Measurements from ENCODE around the gene TH. TPM values are rescaled to one million over a fixed set of nuclear protein-coding genes. Genes with fewer than 3 reads are reported as not detected.
"Not testable (repeated sequence)": the region's sequence is repeated elsewhere in the genome, so short reads cannot be mapped to it uniquely, and the experiment has no call there.

TH gene
- total RNA-seq, 1 donor from 2014 or later: not detected

GRCh38 chr11:2195756-2196088, 24.1 kb upstream of the TH start:
- Histone ChIP-seq H3K9me3 (ENCODE audit: control insufficient read depth in 3 of 3, low read length in 3 of 3) (no peaks in the 10 kb centered on the region), H3K27me3 (ENCODE audit: control insufficient read depth in 3 of 3, insufficient read depth in 3 of 3, low read length in 3 of 3) (peaks cover 11 to 46% (median 26%) of the 10 kb centered on the region in 3 donors), H3K36me3 (ENCODE audit: control insufficient read depth in 3 of 3, insufficient read depth in 3 of 3, low read length in 3 of 3) (no peaks in the 10 kb centered on the region), H3K4me3 (ENCODE audit: low read length in 3 of 3) (no peak overlapping the region), H3K4me1 (ENCODE audit: control insufficient read depth in 3 of 3, insufficient read depth in 3 of 3, low read length in 3 of 3) (no peaks in the 10 kb centered on the region), H3K9ac (ENCODE audit: low read depth in 1 of 3, low read length in 3 of 3) (no peak overlapping the region), H3K27ac (ENCODE audit: low read depth, low read length) (no peak overlapping the region)

- Histone ChIP-seq H3K27me3 (ENCODE audit: control insufficient read depth in 3 of 3, insufficient read depth in 3 of 3, low read length in 3 of 3) (peaks cover 16 to 52% (median 32%) of the 10 kb centered on the region in 3 donors), H3K36me3 (ENCODE audit: control insufficient read depth in 3 of 3, insufficient read depth in 3 of 3, low read length in 3 of 3) (no peaks in the 10 kb centered on the region), H3K4me1 (ENCODE audit: control insufficient read depth in 3 of 3, insufficient read depth in 3 of 3, low read length in 3 of 3) (no peaks in the 10 kb centered on the region), H3K4me3 (ENCODE audit: low read length in 3 of 3) (no peak overlapping the region), H3K9me3 (ENCODE audit: control insufficient read depth in 3 of 3, low read length in 3 of 3) (no peaks in the 10 kb centered on the region), H3K9ac (ENCODE audit: low read depth in 1 of 3, low read length in 3 of 3) (no peak overlapping the region), H3K27ac (ENCODE audit: low read depth, low read length) (no peak overlapping the region)
Measured at GRCh38 chr11:2194877-2195755, 23.5 kb upstream of the TH start.

GRCh38 chr11:2193888-2194595, 22.4 kb upstream of the TH start:
- H3K27ac ChIP-seq (ENCODE audit: low read depth, low read length); H3K36me3 ChIP-seq (ENCODE audit: control insufficient read depth in 3 of 3, insufficient read depth in 3 of 3, low read length in 3 of 3); H3K4me3 ChIP-seq (ENCODE audit: low read length in 3 of 3); H3K4me1 ChIP-seq (ENCODE audit: control insufficient read depth in 3 of 3, insufficient read depth in 3 of 3, low read length in 3 of 3); H3K9me3 ChIP-seq (ENCODE audit: control insufficient read depth in 3 of 3, low read length in 3 of 3); H3K9ac ChIP-seq (ENCODE audit: low read depth in 1 of 3, low read length in 3 of 3): not testable (repeated sequence)
- H3K27me3 ChIP-seq (ENCODE audit: control insufficient read depth in 3 of 3, insufficient read depth in 3 of 3, low read length in 3 of 3): peaks cover 17 to 60% (median 34%) of the 10 kb centered on the region in 3 donors

GRCh38 chr11:2193099-2193887, 21.7 kb upstream of the TH start:
- H3K4me3 ChIP-seq (ENCODE audit: low read length in 3 of 3): no peak overlapping the region
- H3K9me3 ChIP-seq (ENCODE audit: control insufficient read depth in 3 of 3, low read length in 3 of 3): no peaks in the 10 kb centered on the region
- no peaks in the 10 kb centered on the region for H3K4me1 ChIP-seq (ENCODE audit: control insufficient read depth in 3 of 3, insufficient read depth in 3 of 3, low read length in 3 of 3)
- H3K27me3 ChIP-seq (ENCODE audit: control insufficient read depth in 3 of 3, insufficient read depth in 3 of 3, low read length in 3 of 3): peaks cover 19 to 64% (median 38%) of the 10 kb centered on the region in 3 donors
- H3K27ac ChIP-seq (ENCODE audit: low read depth, low read length): no peak overlapping the region
- no peaks in the 10 kb centered on the region for H3K36me3 ChIP-seq (ENCODE audit: control insufficient read depth in 3 of 3, insufficient read depth in 3 of 3, low read length in 3 of 3)
- H3K9ac ChIP-seq (ENCODE audit: low read depth in 1 of 3, low read length in 3 of 3): no peak overlapping the region

GRCh38 chr11:2192435-2192834, 20.8 kb upstream of the TH start:
- Histone ChIP-seq H3K4me1 (ENCODE audit: control insufficient read depth in 3 of 3, insufficient read depth in 3 of 3, low read length in 3 of 3) (no peaks in the 10 kb centered on the region), H3K9me3 (ENCODE audit: control insufficient read depth in 3 of 3, low read length in 3 of 3) (no peaks in the 10 kb centered on the region), H3K36me3 (ENCODE audit: control insufficient read depth in 3 of 3, insufficient read depth in 3 of 3, low read length in 3 of 3) (no peaks in the 10 kb centered on the region), H3K9ac (ENCODE audit: low read depth in 1 of 3, low read length in 3 of 3) (no peak overlapping the region), H3K27ac (ENCODE audit: low read depth, low read length) (no peak overlapping the region), H3K27me3 (ENCODE audit: control insufficient read depth in 3 of 3, insufficient read depth in 3 of 3, low read length in 3 of 3) (peaks cover 27 to 72% (median 45%) of the 10 kb centered on the region in 3 donors), H3K4me3 (ENCODE audit: low read length in 3 of 3) (no peak overlapping the region)

- no peak overlapping the region for H3K4me3 ChIP-seq (ENCODE audit: low read length in 3 of 3)
- H3K9ac ChIP-seq (ENCODE audit: low read depth in 1 of 3, low read length in 3 of 3): no peak overlapping the region
- H3K4me1 ChIP-seq (ENCODE audit: control insufficient read depth in 3 of 3, insufficient read depth in 3 of 3, low read length in 3 of 3): no peaks in the 10 kb centered on the region
- H3K27ac ChIP-seq (ENCODE audit: low read depth, low read length): no peak overlapping the region
- no peaks in the 10 kb centered on the region for H3K36me3 ChIP-seq (ENCODE audit: control insufficient read depth in 3 of 3, insufficient read depth in 3 of 3, low read length in 3 of 3)
- H3K9me3 ChIP-seq (ENCODE audit: control insufficient read depth in 3 of 3, low read length in 3 of 3): no peaks in the 10 kb centered on the region
- H3K27me3 ChIP-seq (ENCODE audit: control insufficient read depth in 3 of 3, insufficient read depth in 3 of 3, low read length in 3 of 3): peaks cover 32 to 78% (median 51%) of the 10 kb centered on the region in 3 donors
Measured at GRCh38 chr11:2191883-2192282, 20.3 kb upstream of the TH start.

- peaks cover 41 to 85% (median 57%) of the 10 kb centered on the region in 3 donors for H3K27me3 ChIP-seq (ENCODE audit: control insufficient read depth in 3 of 3, insufficient read depth in 3 of 3, low read length in 3 of 3)
- H3K9me3 ChIP-seq (ENCODE audit: control insufficient read depth in 3 of 3, low read length in 3 of 3): no peaks in the 10 kb centered on the region
- no peak overlapping the region for H3K4me3 ChIP-seq (ENCODE audit: low read length in 3 of 3)
- no peaks in the 10 kb centered on the region for H3K36me3 ChIP-seq (ENCODE audit: control insufficient read depth in 3 of 3, insufficient read depth in 3 of 3, low read length in 3 of 3)
- H3K4me1 ChIP-seq (ENCODE audit: control insufficient read depth in 3 of 3, insufficient read depth in 3 of 3, low read length in 3 of 3): no peaks in the 10 kb centered on the region
- no peak overlapping the region for H3K27ac ChIP-seq (ENCODE audit: low read depth, low read length)
- no peak overlapping the region for H3K9ac ChIP-seq (ENCODE audit: low read depth in 1 of 3, low read length in 3 of 3)
Measured at GRCh38 chr11:2190657-2191471, 19.2 kb upstream of the TH start.

GRCh38 chr11:2189938-2190656, 18.5 kb upstream of the TH start:
- H3K9me3 ChIP-seq (ENCODE audit: control insufficient read depth in 3 of 3, low read length in 3 of 3): no peaks in the 10 kb centered on the region
- H3K27ac ChIP-seq (ENCODE audit: low read depth, low read length): no peak overlapping the region
- no peaks in the 10 kb centered on the region for H3K4me1 ChIP-seq (ENCODE audit: control insufficient read depth in 3 of 3, insufficient read depth in 3 of 3, low read length in 3 of 3)
- peaks cover 44 to 86% (median 64%) of the 10 kb centered on the region in 3 donors for H3K27me3 ChIP-seq (ENCODE audit: control insufficient read depth in 3 of 3, insufficient read depth in 3 of 3, low read length in 3 of 3)
- H3K36me3 ChIP-seq (ENCODE audit: control insufficient read depth in 3 of 3, insufficient read depth in 3 of 3, low read length in 3 of 3): no peaks in the 10 kb centered on the region
- H3K9ac ChIP-seq (ENCODE audit: low read depth in 1 of 3, low read length in 3 of 3): no peak overlapping the region
- H3K4me3 ChIP-seq (ENCODE audit: low read length in 3 of 3): no peak overlapping the region

GRCh38 chr11:2188745-2189144, 17.1 kb upstream of the TH start:
- H3K27ac ChIP-seq (ENCODE audit: low read depth, low read length): no peak overlapping the region
- H3K9ac ChIP-seq (ENCODE audit: low read depth in 1 of 3, low read length in 3 of 3): no peak overlapping the region
- H3K36me3 ChIP-seq (ENCODE audit: control insufficient read depth in 3 of 3, insufficient read depth in 3 of 3, low read length in 3 of 3): no peaks in the 10 kb centered on the region
- H3K9me3 ChIP-seq (ENCODE audit: control insufficient read depth in 3 of 3, low read length in 3 of 3): no peaks in the 10 kb centered on the region
- H3K4me1 ChIP-seq (ENCODE audit: control insufficient read depth in 3 of 3, insufficient read depth in 3 of 3, low read length in 3 of 3): no peaks in the 10 kb centered on the region
- no peak overlapping the region for H3K4me3 ChIP-seq (ENCODE audit: low read length in 3 of 3)
- H3K27me3 ChIP-seq (ENCODE audit: control insufficient read depth in 3 of 3, insufficient read depth in 3 of 3, low read length in 3 of 3): peaks cover 51 to 88% (median 65%) of the 10 kb centered on the region in 3 donors
